ENCODE results near the gene WDFY4.

- no peak for TF ChIP-seq CTCF (IDR thresholded peaks at IDR 0.05; ENCODE audit: insufficient read depth, low read depth, low read length)
- TF ChIP-seq EZH2 (IDR thresholded peaks at IDR 0.05; ENCODE audit: insufficient read depth, low read length), result no peak
Measured at GRCh38 chr10:48940958-48941357, 256.3 kb downstream of the WDFY4 start.

All from astrocyte (in vitro differentiated cells and primary cell).